GM18499 (cell line): ENCODE measurements around the gene ECPAS.
"Not testable (repeated sequence)": the region's sequence is repeated elsewhere in the genome, so short reads cannot be mapped to it uniquely, and the experiment has no call there.

ENCODE experiments used
- ATAC-seq: cut with Tn5 transposase; IDR thresholded peaks from one replicate; pipeline ENCODE4 v1.9.1; 2021; ENCODE audit warnings: moderate number of reproducible peaks; ENCODE audit not compliant: insufficient read depth, unreplicated experiment

Gene ECPAS

DNA sequence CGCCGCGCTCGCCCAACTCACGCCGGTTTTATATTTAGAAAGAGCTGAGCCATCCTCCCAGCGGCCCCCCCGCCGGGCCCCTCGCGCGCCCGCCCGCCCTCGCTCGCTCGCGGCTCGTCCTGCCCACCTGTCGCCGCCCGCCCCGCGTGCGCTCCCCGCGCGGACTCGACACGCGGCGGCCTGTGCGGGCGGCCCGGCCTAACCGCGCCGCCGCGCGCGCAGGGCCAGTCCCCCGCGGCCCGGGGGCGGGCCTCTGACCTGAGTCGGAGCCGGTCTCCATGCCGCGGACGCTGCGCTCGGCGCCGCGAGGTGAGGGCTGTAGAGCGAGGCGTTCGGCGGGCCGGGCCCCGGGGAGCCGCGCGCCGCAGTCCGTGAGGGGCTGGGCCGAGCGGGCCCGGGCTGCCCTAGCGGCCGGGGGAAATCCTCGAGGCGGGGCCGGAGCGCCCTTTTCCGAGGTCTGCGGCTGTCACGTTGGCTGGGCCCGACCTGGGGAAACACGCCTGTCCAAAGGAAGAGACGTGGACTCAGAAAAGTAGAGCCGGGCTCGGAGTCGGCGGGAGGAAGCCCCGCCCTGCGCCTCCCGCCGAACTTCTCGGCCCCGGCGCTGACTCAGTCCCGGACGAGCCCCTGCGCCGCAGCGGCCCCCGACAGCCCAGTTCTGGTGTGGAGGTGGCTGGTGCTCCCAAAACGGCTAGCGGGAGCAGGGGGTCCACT, at the start of gene ECPAS:
TSS of gene ECPAS (minus strand) at position 526 of the 714 bp plus-strand sequence. CDS start 11,465 bp downstream, outside the sequence.
- ATAC-seq = peak; percentile 37

DNA sequence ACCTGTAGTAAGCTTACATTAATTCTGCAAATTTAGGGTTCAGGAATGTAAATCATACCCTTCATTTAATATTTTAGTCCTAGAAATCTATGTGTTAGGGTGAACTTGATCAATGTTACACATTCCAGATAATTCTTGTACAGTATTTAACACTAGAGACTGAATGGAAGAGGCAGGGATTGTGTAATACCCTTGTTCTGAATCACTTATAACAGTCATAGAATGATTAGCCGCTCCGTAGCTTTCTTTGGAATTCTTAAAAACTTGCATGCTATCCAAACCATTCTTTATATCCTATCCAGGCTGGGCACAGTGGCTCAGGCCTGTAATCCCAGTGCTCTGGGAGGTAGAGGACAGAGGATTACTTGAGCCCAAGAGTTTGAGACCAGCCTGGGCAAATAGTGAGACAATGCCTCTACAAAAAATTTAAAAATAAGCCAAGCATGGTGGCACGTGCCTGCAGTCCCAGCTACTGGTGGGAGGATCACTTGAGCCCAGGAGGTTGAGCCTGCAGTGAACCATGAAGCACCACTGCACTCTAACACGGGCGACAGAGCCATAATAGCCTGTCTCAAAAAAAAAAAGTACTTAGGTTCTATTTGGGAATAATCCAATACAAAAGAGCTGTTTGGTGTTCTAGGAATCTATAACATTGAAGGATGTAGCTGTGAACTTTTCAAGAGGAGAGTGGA, 49.1 kb upstream of the ECPAS start:
- ATAC-seq = no peak

GRCh38 chr9:111531716-111532115, 47.5 kb upstream of the ECPAS start:
- no peak for ATAC-seq

DNA sequence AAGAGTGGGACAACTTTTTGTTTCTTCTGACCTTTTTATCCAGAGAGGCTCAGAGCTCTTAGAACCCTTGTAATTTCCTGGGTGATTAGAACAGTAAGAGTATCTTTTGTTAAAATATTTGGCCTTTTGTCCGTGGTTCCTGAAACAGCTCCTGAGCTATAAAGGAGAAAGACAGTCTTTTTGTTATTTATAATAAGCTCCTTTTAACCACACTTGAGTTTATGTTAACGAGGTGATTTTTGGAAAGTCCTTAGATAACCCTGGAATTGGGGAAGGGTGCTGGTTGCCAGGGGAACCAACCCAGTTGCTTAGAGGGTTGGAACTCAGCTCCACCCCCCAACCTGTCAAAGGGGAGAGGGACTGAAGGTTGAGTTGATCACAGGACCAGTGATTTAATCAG, 45.6 kb upstream of the ECPAS start:
- ATAC-seq = no peak

- no peak for ATAC-seq
Observed at GRCh38 chr9:111527347-111527746, 43.2 kb upstream of the ECPAS start.

DNA sequence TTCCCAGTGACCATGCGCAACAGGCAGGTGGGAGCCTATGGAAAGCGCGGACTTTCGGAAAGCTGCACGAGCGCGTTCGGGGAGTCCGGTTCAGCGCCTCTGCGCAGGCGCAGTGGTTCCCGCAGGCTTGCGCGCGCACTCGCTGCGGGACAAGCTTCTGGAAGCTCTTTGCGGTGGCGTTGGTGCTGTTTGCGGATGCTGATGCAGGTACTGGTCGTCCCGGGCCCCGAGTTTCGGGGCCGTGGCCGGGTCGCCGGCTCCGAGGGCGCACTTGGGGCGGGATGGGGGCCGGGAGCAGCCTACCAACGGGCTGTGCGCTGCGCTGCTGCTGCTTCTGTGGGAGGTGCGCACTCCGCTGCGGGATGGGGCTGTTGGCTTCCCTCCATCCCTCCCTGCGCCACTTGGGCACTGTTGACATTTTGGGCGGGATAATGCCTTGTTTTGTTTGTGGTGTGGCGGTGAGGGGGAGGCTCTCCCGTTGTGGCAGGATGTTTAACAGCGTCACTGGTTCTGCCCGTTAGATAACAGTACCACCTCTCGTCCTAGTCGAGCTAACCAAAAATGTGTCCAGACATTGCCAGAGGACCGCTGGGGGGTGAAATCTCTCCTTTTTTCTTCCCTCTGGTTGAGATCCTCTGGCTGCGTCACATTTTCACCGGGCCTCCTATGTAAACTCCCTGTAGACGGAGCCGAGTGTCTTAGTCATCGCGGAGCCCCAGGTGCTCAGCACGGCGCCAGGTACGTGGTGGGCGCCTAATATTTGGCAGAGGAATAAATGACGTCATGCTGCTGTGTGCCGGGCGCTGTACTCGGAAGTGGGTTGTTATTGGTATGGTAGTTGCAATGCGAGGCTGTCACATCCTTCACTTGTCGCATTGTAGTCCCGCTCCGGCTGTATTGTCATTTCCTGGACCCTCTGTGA, 41.1 kb upstream of the ECPAS start, which contains the start of gene ZNF483:
TSS of gene ZNF483 (plus strand) at position 124 of the 922 bp plus-strand sequence. CDS start 2,217 bp downstream, outside the sequence.
- no peak for ATAC-seq

GRCh38 chr9:111524731-111525055, 40.5 kb upstream of the ECPAS start:
- no peak for ATAC-seq

DNA sequence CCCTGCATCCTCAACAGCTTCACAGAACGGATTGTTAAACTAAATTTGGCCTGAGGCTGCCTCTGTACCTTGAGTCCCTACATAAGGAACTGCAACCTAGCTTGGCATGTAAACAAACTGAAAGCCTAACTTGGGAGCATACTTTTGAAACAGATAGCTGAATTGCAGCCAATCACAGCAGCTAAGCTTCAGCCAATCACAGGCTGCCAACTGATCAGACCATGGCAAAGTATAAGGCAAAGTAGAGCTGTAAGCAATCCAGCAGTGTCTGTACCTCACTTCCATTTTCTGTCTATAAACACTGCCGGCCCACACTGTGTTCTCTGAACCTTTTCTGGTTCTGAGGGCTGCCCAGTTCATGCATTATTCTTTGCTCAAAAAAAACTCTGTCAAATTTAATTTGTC, 31.9 kb upstream of the ECPAS start:
- ATAC-seq = no peak

DNA sequence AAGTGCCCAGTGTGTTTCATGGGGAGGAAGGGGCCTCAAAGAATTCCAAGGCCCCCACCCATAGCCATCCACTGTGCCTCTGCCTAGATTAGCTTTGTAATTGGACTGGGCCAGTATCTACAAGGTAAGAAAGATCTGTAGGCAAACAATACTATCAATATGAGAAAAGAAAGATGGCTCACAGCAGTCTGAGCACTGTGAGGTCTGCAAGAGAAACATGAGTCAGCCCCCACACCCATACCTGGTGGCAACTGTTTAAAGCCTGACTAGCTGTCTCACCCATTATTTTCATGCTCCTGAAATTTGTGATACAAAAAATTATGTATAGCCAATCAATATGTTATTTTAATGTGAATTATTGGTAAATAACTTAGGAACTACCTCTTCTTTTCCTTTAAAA, 30.8 kb upstream of the ECPAS start:
- no peak for ATAC-seq

GRCh38 chr9:111511581-111511980, 27.4 kb upstream of the ECPAS start:
- ATAC-seq = not testable (repeated sequence)

- ATAC-seq = no peak
Observed at GRCh38 chr9:111502506-111502905, 18.3 kb upstream of the ECPAS start.

GRCh38 chr9:111501648-111502047, 17.5 kb upstream of the ECPAS start:
- no peak for ATAC-seq

- ATAC-seq = no peak
Observed at GRCh38 chr9:111501005-111501562, 16.9 kb upstream of the ECPAS start.

GRCh38 chr9:111497196-111497595, 13.0 kb upstream of the ECPAS start:
- ATAC-seq = not testable (repeated sequence)

GRCh38 chr9:111484572-111484894, 350 bp upstream of the ECPAS start:
- ATAC-seq = no peak

GRCh38 chr9:111483439-111483857, 735 bp downstream of the ECPAS start:
- ATAC-seq = peak; percentile 2

DNA sequence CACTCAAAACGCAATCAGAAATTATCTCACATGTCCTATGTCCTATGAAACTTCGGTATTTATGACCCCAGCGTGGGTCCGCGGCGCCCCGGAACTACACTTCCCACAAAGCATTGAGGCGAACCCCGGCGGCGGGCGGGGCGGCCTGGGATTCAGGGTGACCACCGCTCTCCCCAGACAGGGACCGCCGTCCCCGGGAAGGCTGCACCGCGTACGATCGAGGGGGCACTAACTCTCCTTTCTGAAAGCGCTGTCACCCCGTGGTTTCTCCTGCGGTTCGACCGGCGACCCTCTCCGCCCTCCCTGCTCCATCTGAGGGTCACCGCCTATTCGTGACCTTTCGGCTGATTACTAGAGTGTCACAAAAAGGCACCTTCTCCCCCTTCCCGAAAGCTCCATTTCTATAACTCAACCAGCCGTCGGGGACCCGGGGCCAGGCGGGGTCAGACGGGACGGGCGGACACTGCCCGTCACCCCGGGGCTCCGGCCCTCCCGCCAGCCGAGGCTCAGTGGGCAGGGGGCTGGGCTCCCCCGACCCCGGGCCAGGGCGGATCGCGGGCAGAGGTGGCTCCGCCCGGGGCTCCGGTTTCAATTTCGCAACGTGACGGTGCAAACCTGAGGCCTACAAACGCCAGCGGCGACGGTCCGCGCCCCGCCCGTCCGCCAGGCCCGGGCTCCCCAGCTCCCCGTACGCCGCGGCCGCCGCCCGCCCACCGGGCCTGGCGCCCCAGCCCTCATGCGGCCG, 1.3 kb downstream of the ECPAS start:
- peak; percentile 35 for ATAC-seq

DNA sequence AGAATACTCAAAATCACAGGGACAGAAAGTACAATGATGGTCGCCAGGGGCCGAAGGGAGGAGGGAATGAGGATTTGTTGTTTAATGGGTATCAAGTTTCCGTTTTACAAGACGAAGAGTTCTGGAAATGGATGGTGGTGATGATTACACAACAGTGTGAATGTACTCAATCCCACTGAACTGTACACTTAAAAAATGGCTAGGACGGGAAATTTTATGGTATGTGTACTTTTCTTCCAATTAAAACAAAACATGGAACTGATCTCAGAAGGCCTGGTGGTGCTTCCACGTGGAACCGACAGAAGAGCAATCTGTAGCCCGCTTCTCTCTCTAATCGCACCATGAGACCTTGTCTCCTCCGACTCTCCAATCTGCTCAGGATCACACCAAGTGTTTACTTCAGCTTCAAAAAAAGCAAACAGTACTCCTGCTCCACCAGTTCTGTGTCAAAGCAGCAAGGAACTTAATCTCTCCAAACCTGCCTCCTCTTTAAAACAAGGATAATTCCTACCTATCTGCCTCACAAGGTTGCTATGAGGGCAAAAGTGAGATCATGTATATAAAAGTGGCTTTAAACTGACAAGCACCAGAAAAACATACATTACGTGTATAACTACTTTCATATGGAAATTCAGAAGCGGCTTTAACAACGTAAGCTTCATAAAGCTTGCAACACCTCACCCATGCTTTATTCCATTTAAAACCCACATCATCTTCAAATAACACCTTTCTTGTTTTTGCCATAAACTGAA, 2.1 kb downstream of the ECPAS start:
- no peak for ATAC-seq

DNA sequence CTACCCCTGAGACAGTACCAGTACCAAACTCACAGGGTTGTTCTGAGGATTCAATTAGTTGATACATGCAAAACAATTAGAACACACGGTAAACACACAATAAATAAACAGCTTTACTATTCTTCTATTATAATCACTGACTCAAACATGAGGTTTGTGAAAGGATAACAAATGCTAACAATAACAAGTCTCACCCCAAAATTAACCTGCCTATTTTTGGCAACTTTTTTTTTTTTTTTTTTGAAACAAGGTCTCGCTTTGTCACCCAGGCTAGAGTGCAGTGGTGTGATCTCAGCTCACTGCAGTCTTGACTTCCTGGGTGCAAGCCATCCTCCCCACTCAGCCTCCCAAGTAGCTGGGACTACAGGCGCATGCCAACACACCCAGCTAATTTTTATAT, 6.5 kb downstream of the ECPAS start:
- ATAC-seq = no peak
